OCI-LY1 (cell line): Measurements from ENCODE around the gene GRAP2.

Source experiments
- H2AFZ ChIP-seq: fragments of 200-600 bp; sonication (generic), shearing (Covaris generic); 2 replicates; pipeline ENCODE4 v1.6.0; 2014; ENCODE audit warnings: antibody characterized with exemption, mild to moderate bottlenecking, low read length
- H3F3A ChIP-seq: fragments of 200-600 bp; sonication (generic), shearing (Covaris generic); 2 replicates; pipeline ENCODE4 v1.6.0; 2014; ENCODE audit warnings: mild to moderate bottlenecking, antibody characterized with exemption, low read length, moderate library complexity; ENCODE audit not compliant: insufficient read depth
- H3K27ac ChIP-seq: fragments of 200-600 bp; sonication (generic); 2 replicates; pipeline ENCODE4 v1.5.1; 2014; ENCODE audit warnings: low read length, mixed run types, mild to moderate bottlenecking, low read depth; ENCODE audit not compliant: poor library complexity, severe bottlenecking
- H3K27me3 ChIP-seq: fragments of 200-600 bp; sonication (generic); 2 replicates; pipeline ENCODE4 v1.6.0; 2014; ENCODE audit warnings: antibody characterized with exemption, mild to moderate bottlenecking, low read length, moderate library complexity; ENCODE audit not compliant: insufficient read depth
- H3K36me3 ChIP-seq: fragments of 200-600 bp; sonication (generic); 2 replicates; pipeline ENCODE4 v1.6.1; 2014; ENCODE audit warnings: mild to moderate bottlenecking, antibody characterized with exemption, low read length, moderate library complexity, mixed read lengths; ENCODE audit not compliant: insufficient read depth
- H3K4me1 ChIP-seq: fragments of 200-600 bp; sonication (generic); 2 replicates; pipeline ENCODE4 v1.5.1; 2014; ENCODE audit warnings: mild to moderate bottlenecking, low read length, moderate library complexity; ENCODE audit not compliant: insufficient read depth, severe bottlenecking
- H3K4me2 ChIP-seq: fragments of 200-600 bp; sonication (generic), shearing (Covaris generic); 2 replicates; pipeline ENCODE4 v1.6.1; 2014; ENCODE audit warnings: low read length
- H3K4me3 ChIP-seq: fragments of 200-600 bp; sonication (generic); 2 replicates; pipeline ENCODE4 v1.5.1; 2014; ENCODE audit warnings: low read length, low read depth, mild to moderate bottlenecking, mixed read lengths; ENCODE audit not compliant: poor library complexity, severe bottlenecking
- H3K79me2 ChIP-seq: fragments of 200-600 bp; shearing (Covaris generic); 2 replicates; pipeline ENCODE4 v1.6.1; 2016; ENCODE audit warnings: mixed run types, low read length, mixed read lengths; ENCODE audit not compliant: insufficient read depth
- H3K9ac ChIP-seq: fragments of 200-600 bp; sonication (generic), shearing (Covaris generic); 2 replicates; pipeline ENCODE4 v1.6.1; 2014; ENCODE audit warnings: mild to moderate bottlenecking, low read length, mixed read lengths
- H3K9me2 ChIP-seq: fragments of 200-600 bp; sonication (generic), shearing (Covaris generic); 2 replicates; pipeline ENCODE4 v1.6.1; 2014; ENCODE audit warnings: low read depth, mild to moderate bottlenecking, low read length, mixed read lengths
- H3K9me3 ChIP-seq: fragments of 200-600 bp; shearing (Covaris generic); 2 replicates; pipeline ENCODE4 v1.6.1; 2014; ENCODE audit warnings: low read length, mixed read lengths
- H4K20me1 ChIP-seq: fragments of 200-600 bp; sonication (generic), shearing (Covaris generic); 2 replicates; pipeline ENCODE4 v1.6.0; 2016; ENCODE audit warnings: mild to moderate bottlenecking, low read length; ENCODE audit not compliant: insufficient read depth
- CTCF ChIP-seq: fragments of 200-600 bp; sonication (generic), shearing (Covaris generic); IDR thresholded peaks from 2 replicates; pipeline ENCODE4 v1.5.1; 2017; ENCODE audit warnings: mild to moderate bottlenecking, antibody characterized with exemption, low read length, moderate library complexity, mixed read lengths
- EZH2 ChIP-seq: fragments of 200-600 bp; sonication (generic), shearing (Covaris generic); IDR thresholded peaks from 2 replicates; pipeline ENCODE4 v1.8.0; 2017; ENCODE audit warnings: borderline replicate concordance, mixed run types, mild to moderate bottlenecking, antibody characterized with exemption, low read length, moderate library complexity, mixed read lengths

The GRAP2 gene

GRCh38 chr22:39999144-39999757 is 98.4 kb downstream of the GRAP2 start:
- TF ChIP-seq EZH2 (no peak), CTCF (no peak)
- Histone ChIP-seq H3K4me3 (no peak overlapping the region), H3K79me2 (no peaks in the 10 kb centered on the region), H3K4me2 (no peak overlapping the region), H3K9ac (no peak overlapping the region), H4K20me1 (no peaks in the 10 kb centered on the region), H2AFZ (no peak overlapping the region), H3K36me3 (no peaks in the 10 kb centered on the region), H3K9me2 (no peaks in the 10 kb centered on the region), H3K27me3 (0 out of 2 replicates have a peak, but pooled peaks cover 7% of the 10 kb centered on the region), H3F3A (no peaks in the 10 kb centered on the region), H3K9me3 (no peaks in the 10 kb centered on the region), H3K4me1 (no peaks in the 10 kb centered on the region), H3K27ac (no peak overlapping the region)

GRCh38 chr22:40000171-40000570 is 99.3 kb downstream of the GRAP2 start:
- Histone ChIP-seq H3K27me3 (peaks cover 10% of the 10 kb centered on the region; the same call in 1 of the 2 replicates), H4K20me1 (no peaks in the 10 kb centered on the region), H2AFZ (no peak overlapping the region), H3K79me2 (no peaks in the 10 kb centered on the region), H3K4me1 (no peaks in the 10 kb centered on the region), H3K9me3 (no peaks in the 10 kb centered on the region), H3K36me3 (no peaks in the 10 kb centered on the region), H3K4me2 (no peak overlapping the region), H3F3A (no peaks in the 10 kb centered on the region), H3K4me3 (no peak overlapping the region), H3K9ac (no peak overlapping the region), H3K27ac (no peak overlapping the region), H3K9me2 (no peaks in the 10 kb centered on the region)
- no peak for TF ChIP-seq CTCF

- Histone ChIP-seq H3K27me3 (peaks cover 16% of the 10 kb centered on the region; the same call in 1 of the 2 replicates), H2AFZ (no peak overlapping the region), H4K20me1 (no peaks in the 10 kb centered on the region), H3K79me2 (no peaks in the 10 kb centered on the region), H3K9me3 (no peaks in the 10 kb centered on the region), H3K4me1 (no peaks in the 10 kb centered on the region), H3K4me3 (no peak overlapping the region), H3K4me2 (no peak overlapping the region), H3K27ac (no peak overlapping the region), H3K36me3 (no peaks in the 10 kb centered on the region), H3K9ac (no peak overlapping the region), H3F3A (no peaks in the 10 kb centered on the region), H3K9me2 (no peaks in the 10 kb centered on the region)
- TF ChIP-seq EZH2: no peak
- no peak for TF ChIP-seq CTCF
These were observed 100.2 kb downstream of the GRAP2 start for GRCh38 chr22:40001106-40001505.
